Left ventricle myocardium superior (tissue), 1 donor: ENCODE results near the gene LRRC4. TPM values are rescaled to one million over a fixed set of nuclear protein-coding genes. Genes with fewer than 3 reads are reported as not detected.

Experiments used
- ATAC-seq: fragments of 200-7000 bp; cut with Tn5 transposase; one replicate; pipeline ENCODE4 v1.9.1; 2020; ENCODE audit warnings: mild to moderate bottlenecking, moderate library complexity
- DNase-seq: peaks from one replicate; pipeline ENCODE4 v3.0.0-alpha.2; 2020
- intact Hi-C: fragments of 100-400 bp; cut with micrococcal nuclease; formaldehyde crosslinking; loops from one replicate; pipeline ENCODE4 v1.11.0; 2022
- total RNA-seq: library from RNA; stranded (reverse); fragmentation: NEBNext Ultra II Directional; extraction: Animal tissue kit (Norgen Biotek cat#: 25700); gene quantifications from one replicate; pipeline ENCODE4 v1.2.1, GENCODE V29; 2021
- donor health status: DM: no; HTN: yes; CAD: no; lungs with severe emphysema.

The LRRC4 gene
- total RNA-seq, 1 donor from 2014 or later: 3.3 TPM

DNA sequence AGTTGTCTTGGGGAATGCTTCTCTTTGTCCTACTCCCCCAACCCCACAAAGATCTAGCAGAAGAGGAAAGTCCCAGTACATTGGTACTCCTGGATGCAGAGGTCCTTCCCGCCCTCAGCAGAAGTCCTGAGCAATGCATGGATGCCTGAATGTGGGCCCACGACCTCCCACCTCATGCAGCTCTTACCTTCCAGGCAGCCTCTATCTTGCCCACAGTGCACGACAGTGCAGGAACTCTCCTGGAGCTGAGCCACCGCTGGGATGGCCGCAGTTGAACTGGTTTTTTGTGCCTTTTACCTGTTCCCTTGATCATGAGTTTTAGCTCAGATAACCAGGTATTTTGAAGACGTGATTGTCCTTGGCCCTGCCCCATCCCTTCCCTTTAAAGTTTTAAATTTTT lies 37.9 kb downstream of the LRRC4 start:
- intact Hi-C loops: no loop called here
- ATAC-seq: no peak
- no peak for DNase-seq

DNA sequence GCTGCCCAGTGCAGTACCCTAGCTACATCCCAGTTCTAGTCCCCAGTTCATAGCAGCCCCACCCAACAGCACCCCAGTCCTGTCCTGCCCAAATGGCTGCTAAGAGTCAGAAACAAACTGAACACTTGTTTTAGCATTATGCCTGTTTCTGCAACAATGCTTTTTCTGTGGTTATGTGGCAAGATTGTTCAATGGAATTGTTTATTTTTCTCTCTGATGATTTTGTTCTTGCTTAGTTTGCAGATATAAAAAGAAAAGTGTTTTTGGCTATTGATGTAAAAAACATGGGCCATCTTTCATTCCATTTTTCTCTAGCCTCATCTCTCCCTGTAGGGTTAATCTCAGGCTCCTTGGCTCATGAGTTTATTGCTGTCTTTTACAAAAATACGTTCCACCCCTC lies 42.5 kb downstream of the LRRC4 start:
- ATAC-seq (no peak), DNase-seq (no peak)
- intact Hi-C loops: no loop called here

DNA sequence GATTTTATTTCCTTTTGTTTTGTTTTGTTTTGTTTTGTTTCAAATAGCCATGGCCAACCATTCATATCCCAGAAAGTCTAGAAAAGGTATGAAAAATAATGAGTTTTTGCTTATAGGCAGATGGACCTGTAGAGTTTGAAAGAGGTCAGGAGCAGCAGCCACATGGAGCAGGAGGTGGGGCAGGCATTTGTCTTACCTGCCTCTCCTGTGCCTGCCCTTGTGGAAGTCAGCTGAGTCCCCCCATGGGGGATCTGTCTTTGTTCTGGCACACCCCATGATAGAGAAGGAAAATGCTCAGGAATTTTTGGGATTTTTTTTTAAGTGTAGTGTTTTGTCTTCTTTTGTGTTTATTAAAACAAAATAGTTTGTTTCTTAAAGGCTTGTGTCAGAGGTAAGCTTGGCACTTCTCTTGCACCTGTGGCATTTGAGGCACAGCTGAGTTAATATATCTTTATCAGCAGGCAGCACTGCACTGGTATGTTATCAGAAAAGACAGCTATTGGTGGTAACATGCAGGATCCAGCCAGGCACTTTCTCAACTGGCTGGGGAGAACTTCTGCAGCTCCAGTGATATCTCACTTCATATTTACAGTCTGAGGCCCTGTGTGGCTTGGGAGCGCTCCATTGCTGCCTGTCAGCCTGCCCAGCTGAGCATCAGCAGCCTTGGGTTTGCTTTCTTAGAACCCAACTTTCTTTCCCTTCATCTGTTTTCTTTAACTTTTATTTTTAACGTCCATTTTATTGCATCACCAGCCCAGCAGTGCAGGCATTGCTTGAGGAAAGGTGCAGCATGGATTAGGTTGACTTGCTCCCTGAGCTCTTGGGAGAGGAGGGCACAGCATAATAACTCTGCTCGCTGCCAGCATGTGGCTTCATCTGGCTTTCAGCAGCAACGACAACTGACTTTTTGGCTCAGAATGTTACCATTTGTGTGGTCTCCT lies 44.4 kb downstream of the LRRC4 start:
- ATAC-seq (peak; percentile 89), DNase-seq (peak; percentile 62)
- intact Hi-C loops: no loop called here

- DNase-seq (no peak), ATAC-seq (peak; percentile 15)
- intact Hi-C loops: no loop called here
Measured at GRCh38 chr7:127983804-127984332, 47.4 kb downstream of the LRRC4 start.

DNA sequence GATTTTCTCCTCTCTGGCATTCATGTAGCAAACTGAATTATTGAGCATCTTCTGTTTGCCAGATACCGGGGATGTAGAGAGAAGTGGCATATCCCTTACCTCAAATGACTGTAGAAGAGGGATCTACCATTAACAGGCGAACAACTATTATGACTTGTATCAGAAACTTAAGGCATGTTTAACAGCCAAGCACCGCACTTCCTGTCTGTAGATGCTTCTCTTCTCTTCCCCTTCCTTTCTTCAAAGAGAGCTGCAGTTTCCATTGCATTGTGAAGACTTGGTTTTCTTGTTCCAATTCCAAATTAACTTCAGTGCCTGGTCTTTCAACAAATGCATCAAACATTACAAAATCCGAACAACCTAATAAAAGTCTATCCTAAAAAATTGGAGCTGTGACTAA lies 49.3 kb downstream of the LRRC4 start:
- DNase-seq (no peak), ATAC-seq (no peak)
- intact Hi-C loops: no loop called here

DNA sequence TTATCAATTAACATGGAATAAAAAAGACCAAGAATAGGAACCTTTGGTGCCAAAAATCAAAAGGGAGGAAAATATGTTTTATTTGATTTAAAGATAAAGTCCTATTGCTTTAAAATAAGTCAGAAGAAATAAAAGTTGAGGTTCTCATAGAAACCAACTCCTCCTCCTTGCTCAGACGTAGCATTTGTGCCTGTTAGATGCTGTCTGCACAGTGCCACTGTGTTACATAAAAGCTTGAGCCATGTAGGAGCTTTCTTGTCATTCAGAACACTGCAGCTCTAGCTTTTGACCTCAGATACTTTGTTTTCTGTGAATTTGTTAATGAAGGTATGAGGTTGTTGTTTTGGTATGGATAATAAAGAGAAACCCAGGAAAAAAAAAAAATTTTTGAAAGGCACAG lies 50.3 kb downstream of the LRRC4 start:
- ATAC-seq (no peak), DNase-seq (no peak)
- intact Hi-C loops: no loop called here

GRCh38 chr7:127979728-127980126 lies 51.5 kb downstream of the LRRC4 start:
- intact Hi-C loops: no loop called here
- DNase-seq: no peak
- no peak for ATAC-seq

DNA sequence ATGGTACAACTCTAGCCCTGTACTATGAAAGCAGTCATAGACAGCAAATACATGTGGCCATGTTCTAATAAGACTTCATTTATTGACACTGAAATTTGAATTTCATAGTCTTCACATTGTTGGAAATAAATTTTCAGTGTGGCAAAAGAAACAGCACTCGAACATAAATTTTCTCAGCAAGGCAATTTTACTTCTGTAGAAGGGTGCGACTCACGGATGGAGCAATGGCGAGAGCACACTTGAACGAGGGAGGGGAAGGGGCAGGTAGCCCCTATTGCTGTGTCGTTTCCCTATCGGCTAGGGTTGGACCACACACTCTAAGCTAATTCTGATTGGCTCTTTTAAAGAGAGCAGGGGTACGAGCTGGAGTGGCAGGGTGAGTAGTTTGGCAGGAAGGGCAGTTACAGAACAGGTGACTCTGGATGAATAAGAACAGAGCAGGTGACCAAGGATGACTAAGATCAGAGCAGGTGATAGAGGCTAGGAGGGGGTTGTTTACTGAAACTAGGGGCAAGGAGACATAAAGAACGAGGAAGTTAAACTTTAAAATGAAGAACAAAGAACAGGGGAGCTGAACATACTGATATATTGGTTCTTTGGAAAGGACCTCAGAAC lies 52.0 kb downstream of the LRRC4 start:
- intact Hi-C loops: no loop called here
- DNase-seq: no peak
- no peak for ATAC-seq

DNA sequence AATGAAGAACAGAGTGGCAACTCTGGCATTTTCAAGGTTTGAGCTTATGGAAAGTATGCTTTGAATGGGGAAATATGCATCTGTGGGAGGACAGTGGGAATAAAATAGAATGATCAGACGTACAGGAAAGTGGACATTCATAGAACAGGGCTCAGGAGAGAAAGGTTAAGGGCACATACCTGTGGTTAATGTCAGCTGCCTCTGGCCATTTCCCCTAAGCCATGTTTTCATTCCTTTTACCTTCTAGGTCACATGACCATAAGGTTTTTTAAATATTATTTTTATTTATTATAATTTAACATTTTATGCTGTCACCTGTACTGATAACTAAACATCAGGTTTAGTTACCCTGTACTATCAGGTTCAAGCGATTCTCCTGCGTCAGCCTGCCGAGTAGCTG lies 52.8 kb downstream of the LRRC4 start:
- ATAC-seq (no peak), DNase-seq (no peak)
- intact Hi-C loops: no loop called here

Other genes with a start within 250 kb of the LRRC4 start
- 0.42 TPM for gene LEP, start 209.8 kb upstream of the LRRC4 start, total RNA-seq